DLD1 (cell line): Measurements from ENCODE around the gene AMZ1.
"Not testable (repeated sequence)": the region's sequence is repeated elsewhere in the genome, so short reads cannot be mapped to it uniquely, and the experiment has no call there.

Source experiments
- in situ Hi-C: cut with HindIII; loops from 2 replicates; pipeline ENCODE4 v1.10.0; 2017; ENCODE audit warnings: low sequenced_read_pairs

Gene AMZ1

GRCh38 chr7:2667843-2668242 is 20.2 kb upstream of the AMZ1 start:
- in situ Hi-C loops = no loop called here

GRCh38 chr7:2668401-2668800 is 19.6 kb upstream of the AMZ1 start:
- in situ Hi-C loops = no loop called here

DNA sequence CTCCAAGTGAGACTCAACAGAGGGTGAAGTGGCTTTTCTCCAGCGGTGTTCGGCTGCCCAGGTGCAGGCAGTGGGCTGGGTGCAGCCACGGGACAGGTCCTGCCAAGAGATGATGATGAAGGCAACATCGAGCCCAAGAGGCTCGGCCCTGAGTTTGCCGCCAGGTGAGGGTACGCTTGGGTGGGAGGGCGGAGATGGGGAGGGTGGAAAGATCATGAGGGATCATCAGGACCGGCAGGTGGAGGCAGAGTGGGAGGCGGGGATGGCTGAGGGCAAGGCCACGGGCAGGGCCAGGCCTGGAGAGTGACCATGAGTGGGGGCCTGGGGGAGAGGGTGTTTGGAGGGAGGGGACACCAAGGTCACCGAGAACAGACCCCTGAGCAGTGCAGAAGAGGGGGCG is 17.8 kb upstream of the AMZ1 start:
- in situ Hi-C loops = no loop called here

DNA sequence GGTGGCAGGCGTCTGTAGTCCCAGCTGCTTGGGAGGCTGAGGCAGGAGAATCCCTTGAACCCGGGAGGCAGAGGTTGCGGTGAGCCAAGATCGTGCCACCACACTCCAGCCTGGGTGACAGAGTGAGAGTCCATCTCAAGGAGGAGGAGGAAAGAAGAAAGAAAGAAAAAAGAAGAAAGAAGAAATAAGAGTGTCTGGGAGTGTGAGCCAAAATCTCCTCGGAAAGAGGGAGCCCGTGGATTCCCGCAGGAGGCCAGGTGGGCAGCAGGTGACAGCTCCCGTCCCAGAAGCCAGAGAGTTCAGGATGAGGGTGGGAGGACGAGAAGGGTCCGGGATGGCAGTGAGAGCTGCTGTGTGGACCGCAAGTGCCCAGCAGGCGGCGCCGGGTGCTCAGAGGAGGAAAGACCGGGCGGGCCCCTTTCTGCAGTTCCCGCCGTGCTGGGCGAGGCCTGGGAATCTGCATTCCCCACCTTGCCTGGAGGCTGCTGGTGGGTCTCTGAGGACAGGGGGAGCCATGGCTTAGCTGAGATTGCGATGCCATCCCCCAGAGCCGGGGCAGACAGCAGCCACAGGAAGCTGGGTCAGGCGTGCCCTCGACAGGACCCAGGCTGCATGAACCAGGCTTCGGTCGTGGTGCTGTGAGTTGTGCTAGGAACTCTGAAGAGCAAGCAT is 17.1 kb upstream of the AMZ1 start:
- in situ Hi-C loops = no loop called here

DNA sequence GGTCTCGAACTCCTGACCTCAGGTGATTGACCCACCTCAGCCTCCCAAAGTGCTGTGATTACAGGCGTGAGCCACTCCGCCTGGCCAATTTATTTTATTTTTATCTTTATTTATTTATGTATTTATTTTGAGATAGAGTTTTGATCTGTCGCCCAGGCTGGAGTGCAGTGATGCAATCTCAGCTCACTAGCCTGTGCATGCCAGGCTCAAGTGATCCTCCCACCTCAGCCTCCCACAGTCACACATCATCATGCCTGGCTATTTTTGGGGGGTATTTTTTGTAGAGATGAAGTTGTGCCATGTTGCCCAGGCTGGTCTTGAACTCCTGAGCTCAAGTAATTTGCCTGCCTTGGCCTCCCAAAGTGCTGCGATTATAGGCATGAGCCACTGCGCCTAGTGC is 14.8 kb upstream of the AMZ1 start:
- in situ Hi-C loops = not testable (repeated sequence)

- in situ Hi-C loops = no loop called here
These were observed 14.1 kb upstream of the AMZ1 start for GRCh38 chr7:2673934-2674333.

- in situ Hi-C loops = no loop called here
These were observed 12.7 kb upstream of the AMZ1 start for GRCh38 chr7:2675256-2675764.

DNA sequence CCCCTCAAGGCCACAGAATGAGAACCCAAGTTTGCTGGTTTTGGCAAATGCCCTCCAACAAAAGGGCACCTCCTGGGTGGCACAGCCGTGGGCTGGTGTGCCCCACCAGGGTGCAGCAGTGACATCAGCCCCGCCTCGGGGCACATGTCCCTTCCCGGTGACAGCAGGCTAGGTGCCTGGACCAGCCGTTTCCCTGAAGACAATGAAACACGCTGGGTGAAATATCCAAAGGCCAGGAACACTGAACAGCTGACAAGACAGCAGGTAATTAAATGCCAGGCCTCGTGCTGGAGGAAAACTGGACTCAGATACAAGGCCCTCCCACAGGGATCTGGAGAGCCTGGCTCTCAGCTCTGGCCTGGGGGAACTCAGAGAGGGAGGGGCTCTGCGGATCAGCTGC is 11.4 kb upstream of the AMZ1 start:
- in situ Hi-C loops = not testable (repeated sequence)

DNA sequence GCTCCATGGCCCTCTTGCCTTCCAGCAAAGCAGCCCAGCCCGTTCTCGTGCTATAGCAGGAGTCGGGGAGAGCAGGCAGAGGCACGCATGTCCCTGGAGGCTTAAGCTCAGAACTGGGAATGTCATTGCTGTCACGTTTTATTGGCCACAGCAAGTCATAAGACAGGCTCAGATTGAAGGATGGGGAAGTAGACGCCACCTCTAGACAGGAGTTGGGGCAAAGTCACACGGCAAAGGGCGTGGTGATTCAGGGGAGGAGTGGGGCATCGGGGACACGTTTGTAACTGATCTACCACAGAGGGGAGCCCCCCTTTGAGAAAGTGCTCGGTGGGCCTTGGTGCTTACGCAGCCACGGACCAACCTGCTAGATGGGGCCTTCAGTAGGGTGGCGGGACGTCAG is 9.5 kb upstream of the AMZ1 start:
- in situ Hi-C loops = not testable (repeated sequence)

DNA sequence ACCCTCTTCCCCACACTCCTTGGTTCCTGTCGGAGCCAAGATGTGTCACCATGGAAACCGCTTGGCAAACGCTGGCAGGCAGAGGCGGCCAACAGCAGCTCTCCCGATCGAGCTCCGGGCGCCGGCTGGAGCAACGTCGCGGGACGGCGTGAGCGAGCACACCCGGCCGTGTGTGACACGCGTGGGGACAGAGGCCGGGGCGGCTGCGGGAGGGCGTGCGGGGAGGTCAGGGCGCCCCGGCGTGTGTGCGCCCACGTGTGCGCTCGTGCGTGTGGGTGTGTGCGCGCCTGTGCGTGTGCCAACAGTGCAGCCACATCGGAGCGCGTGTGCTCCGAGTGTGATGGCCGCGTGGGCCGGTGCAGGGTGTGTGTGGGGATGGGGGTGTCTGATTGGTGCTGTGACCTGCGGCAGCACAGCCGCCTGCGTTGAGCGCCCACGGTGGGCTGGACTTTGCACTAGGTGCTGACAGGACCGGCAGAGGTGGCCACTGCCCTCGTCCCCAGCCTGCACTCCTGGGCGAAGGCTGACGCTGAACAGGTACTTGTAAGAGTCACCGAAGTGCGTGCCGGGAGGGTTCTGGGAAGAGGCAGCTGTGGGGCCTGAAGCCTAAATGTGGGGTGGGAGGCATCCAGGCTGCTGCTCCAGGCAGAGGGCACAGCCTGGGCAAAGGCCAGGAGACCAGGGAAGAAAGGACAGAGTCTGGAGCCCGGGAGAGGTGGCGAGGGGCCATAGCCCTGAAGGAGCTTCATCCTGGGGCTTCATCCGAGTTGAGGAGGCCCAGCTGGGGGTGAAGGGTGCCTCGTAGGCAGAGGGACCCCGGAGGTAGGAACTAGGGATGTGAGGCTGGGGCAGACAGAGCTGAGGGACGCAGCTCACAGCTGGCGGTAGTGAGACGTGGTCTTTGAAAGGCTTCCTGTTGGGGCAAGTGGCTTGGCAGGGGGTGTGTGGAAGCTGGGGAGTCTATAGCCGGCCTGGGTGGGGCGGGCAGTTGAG is 8.6 kb upstream of the AMZ1 start:
- in situ Hi-C loops = not testable (repeated sequence)

- in situ Hi-C loops = no loop called here
These were observed 7.7 kb upstream of the AMZ1 start for GRCh38 chr7:2680256-2680655.

- in situ Hi-C loops = no loop called here
These were observed 7.1 kb upstream of the AMZ1 start for GRCh38 chr7:2680792-2681490.

- in situ Hi-C loops = no loop called here
These were observed 5.8 kb upstream of the AMZ1 start for GRCh38 chr7:2681929-2682799.

- in situ Hi-C loops = no loop called here
These were observed 3.5 kb upstream of the AMZ1 start for GRCh38 chr7:2684501-2684900.

DNA sequence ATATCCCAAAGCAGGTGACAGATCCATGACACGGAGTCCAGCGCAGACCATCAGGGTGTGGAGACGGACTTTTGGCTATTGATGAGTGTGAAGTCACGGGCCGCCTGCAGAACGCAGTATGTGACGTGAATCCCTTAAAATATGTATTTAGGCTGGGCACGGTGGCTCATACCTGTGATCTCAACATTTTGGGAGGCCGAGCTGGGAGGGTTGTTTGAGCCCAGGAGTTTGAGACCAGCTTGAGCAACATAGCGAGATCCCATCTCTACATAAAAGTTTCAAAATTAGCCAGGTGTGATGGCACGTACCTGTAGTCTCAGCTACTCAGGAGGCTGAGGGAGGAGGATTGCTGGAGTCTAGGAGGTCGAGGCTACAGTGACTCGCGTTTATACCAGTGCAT is 1.9 kb upstream of the AMZ1 start:
- in situ Hi-C loops = no loop called here

- in situ Hi-C loops = no loop called here
These were observed 598 bp upstream of the AMZ1 start for GRCh38 chr7:2687338-2687869.

DNA sequence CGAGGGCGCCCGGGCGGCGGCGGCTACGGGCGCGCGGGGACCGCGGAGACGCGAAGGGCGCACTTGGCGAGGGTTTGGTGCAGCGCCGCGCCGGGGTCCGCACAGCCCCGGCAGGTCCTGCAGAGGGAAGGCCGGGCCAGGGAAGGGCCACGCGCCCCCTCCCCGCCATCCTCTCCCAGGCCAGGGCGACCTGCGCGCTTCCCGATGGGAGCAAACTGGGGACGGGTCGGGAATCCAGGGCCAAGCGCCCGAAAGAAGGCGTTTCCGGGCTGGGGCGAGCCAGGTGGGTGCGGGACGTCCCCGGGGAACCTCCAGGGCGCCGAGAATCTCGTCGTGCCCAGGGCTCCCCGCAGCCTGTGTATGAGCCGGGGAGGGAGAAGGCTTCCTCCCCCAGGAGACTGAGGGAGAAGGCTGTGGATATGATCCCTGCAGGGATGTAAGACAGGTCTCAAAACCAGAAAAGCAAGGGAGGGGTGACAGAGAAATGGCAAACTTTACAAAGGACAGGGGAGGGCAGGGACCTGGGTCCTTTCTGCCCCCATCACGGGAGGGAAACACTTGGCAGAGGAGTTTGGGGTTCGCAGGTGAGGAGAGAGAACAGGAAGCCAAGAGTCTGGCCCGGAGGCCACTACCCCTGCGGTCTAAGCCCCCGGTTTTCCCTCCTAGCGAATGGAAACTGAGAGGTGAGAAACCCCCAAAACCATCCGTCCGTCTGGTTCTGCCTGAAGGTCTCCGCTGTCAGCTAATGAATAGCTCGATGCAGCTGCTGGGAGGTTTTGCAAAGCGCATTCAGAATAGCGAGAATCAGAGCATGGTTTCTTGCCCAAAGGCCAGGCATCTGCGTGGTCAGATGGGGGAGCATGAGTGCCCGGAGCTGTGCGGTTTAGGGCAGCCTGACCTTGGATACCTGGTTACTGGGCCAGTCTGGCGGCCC is 674 bp downstream of the AMZ1 start:
- in situ Hi-C loops = no loop called here

- in situ Hi-C loops = no loop called here
These were observed 1.4 kb downstream of the AMZ1 start for GRCh38 chr7:2689343-2689847.
